Measurements from ENCODE around the gene PRLHR.

DNA sequence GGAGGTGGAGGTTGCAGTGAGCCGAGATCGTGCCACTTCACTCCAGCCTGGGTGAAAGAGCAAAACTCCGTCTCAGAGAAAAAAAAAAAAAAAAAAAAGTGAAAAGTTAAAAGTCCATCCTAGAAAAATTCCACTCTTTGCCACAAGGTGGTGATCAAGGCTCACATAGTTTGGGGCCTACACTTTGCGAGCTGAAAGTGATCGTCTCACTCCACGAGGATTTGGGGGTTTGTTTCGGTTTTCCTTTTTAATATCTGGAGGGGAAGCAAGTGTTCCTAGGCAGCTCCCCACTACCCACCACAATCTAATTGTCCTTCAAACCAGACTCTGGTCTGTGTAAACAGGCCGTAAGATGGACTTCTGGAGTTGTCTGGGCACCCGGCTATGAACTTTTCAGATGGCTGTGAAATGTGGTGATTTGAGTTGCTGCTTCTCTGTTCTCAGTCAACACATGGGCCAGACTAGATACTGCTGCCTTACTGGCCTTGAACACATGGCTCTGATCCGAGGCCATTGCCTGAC is 27.1 kb downstream of the PRLHR start:
- TF ChIP-seq, protein P1, sequence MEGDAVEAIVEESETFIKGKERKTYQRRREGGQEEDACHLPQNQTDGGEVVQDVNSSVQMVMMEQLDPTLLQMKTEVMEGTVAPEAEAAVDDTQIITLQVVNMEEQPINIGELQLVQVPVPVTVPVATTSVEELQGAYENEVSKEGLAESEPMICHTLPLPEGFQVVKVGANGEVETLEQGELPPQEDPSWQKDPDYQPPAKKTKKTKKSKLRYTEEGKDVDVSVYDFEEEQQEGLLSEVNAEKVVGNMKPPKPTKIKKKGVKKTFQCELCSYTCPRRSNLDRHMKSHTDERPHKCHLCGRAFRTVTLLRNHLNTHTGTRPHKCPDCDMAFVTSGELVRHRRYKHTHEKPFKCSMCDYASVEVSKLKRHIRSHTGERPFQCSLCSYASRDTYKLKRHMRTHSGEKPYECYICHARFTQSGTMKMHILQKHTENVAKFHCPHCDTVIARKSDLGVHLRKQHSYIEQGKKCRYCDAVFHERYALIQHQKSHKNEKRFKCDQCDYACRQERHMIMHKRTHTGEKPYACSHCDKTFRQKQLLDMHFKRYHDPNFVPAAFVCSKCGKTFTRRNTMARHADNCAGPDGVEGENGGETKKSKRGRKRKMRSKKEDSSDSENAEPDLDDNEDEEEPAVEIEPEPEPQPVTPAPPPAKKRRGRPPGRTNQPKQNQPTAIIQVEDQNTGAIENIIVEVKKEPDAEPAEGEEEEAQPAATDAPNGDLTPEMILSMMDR (IDR thresholded peaks at IDR 0.05; ENCODE audit: low read depth, low read length): peak; percentile 47
- no peak for TF ChIP-seq EZH2phosphoT487 (IDR thresholded peaks at IDR 0.05; ENCODE audit: low read depth)
